ENCODE results near the gene RRBP1.

RRBP1 gene

GRCh38 chr20:17608701-17609497 lies 73.1 kb downstream of the RRBP1 start:
- no peak for DNase-seq

- no peak for DNase-seq
Observed at GRCh38 chr20:17606001-17606400, 76.0 kb downstream of the RRBP1 start.

- DNase-seq = no peak
Observed at GRCh38 chr20:17605131-17605660, 76.8 kb downstream of the RRBP1 start.

- DNase-seq = no peak
Observed at GRCh38 chr20:17602493-17602892, 79.5 kb downstream of the RRBP1 start.

- no peak for DNase-seq
Observed at GRCh38 chr20:17601957-17602356, 80.1 kb downstream of the RRBP1 start.

- no peak for DNase-seq
Observed at GRCh38 chr20:17598013-17598550, 84.0 kb downstream of the RRBP1 start.

GRCh38 chr20:17595856-17596255 lies 86.2 kb downstream of the RRBP1 start:
- DNase-seq = no peak

GRCh38 chr20:17594443-17594842 lies 87.6 kb downstream of the RRBP1 start:
- no peak for DNase-seq

GRCh38 chr20:17593902-17594301 lies 88.1 kb downstream of the RRBP1 start:
- no peak for DNase-seq

GRCh38 chr20:17590245-17590644 lies 91.8 kb downstream of the RRBP1 start:
- DNase-seq = no peak

GRCh38 chr20:17589161-17589834 lies 92.7 kb downstream of the RRBP1 start:
- DNase-seq = no peak

GRCh38 chr20:17587824-17588223 lies 94.2 kb downstream of the RRBP1 start:
- no peak for DNase-seq

GRCh38 chr20:17587148-17587547 lies 94.9 kb downstream of the RRBP1 start:
- DNase-seq = no peak

- DNase-seq = no peak
Observed at GRCh38 chr20:17586250-17586649, 95.8 kb downstream of the RRBP1 start.

GRCh38 chr20:17584689-17585088 lies 97.4 kb downstream of the RRBP1 start:
- DNase-seq = no peak

GRCh38 chr20:17583126-17583525 lies 98.9 kb downstream of the RRBP1 start:
- no peak for DNase-seq

GRCh38 chr20:17580895-17581294 lies 101.1 kb downstream of the RRBP1 start:
- DNase-seq = no peak

GRCh38 chr20:17579369-17580039 lies 102.5 kb downstream of the RRBP1 start:
- DNase-seq = no peak

- DNase-seq = no peak
Observed at GRCh38 chr20:17576215-17576614, 105.8 kb downstream of the RRBP1 start.

- DNase-seq = no peak
Observed at GRCh38 chr20:17573463-17573862, 108.6 kb downstream of the RRBP1 start.

GRCh38 chr20:17572034-17572638 lies 109.9 kb downstream of the RRBP1 start:
- no peak for DNase-seq

- DNase-seq = no peak
Observed at GRCh38 chr20:17571153-17571527, 110.9 kb downstream of the RRBP1 start.
